HG03469 (cell line): Measurements from ENCODE around the gene POLR2E.

Experiments
- ATAC-seq: cut with Tn5 transposase; IDR thresholded peaks from one replicate; pipeline ENCODE4 v1.9.1; 2021; ENCODE audit warnings: mild to moderate bottlenecking, moderate library complexity, moderate number of reproducible peaks; ENCODE audit not compliant: unreplicated experiment

Gene POLR2E

GRCh38 chr19:1111641-1112267 lies 16.6 kb upstream of the POLR2E start:
- no peak for ATAC-seq

- ATAC-seq, result no peak
Observed at GRCh38 chr19:1110809-1111640, 15.8 kb upstream of the POLR2E start.

GRCh38 chr19:1109697-1110671 lies 14.8 kb upstream of the POLR2E start:
- ATAC-seq, result no peak

- no peak for ATAC-seq
Observed at GRCh38 chr19:1109032-1109551, 13.9 kb upstream of the POLR2E start.

GRCh38 chr19:1108291-1109031 lies 13.3 kb upstream of the POLR2E start:
- no peak for ATAC-seq

- ATAC-seq, result no peak
Observed at GRCh38 chr19:1107661-1108261, 12.6 kb upstream of the POLR2E start.

- ATAC-seq, result no peak
Observed at GRCh38 chr19:1106841-1107660, 11.9 kb upstream of the POLR2E start.

GRCh38 chr19:1105873-1106840 lies 11.0 kb upstream of the POLR2E start:
- ATAC-seq, result no peak

GRCh38 chr19:1105008-1105872 lies 10.1 kb upstream of the POLR2E start:
- ATAC-seq, result no peak

- no peak for ATAC-seq
Observed at GRCh38 chr19:1104311-1105007, 9.3 kb upstream of the POLR2E start.

- ATAC-seq, result peak; percentile 43
Observed at GRCh38 chr19:1103708-1104310, 8.6 kb upstream of the POLR2E start, which contains the start of gene GPX4. GPX4 (plus strand) TSS chr19:1103994; CDS start chr19:1104044, 50 bp downstream.

GRCh38 chr19:1103132-1103707 lies 8.0 kb upstream of the POLR2E start:
- ATAC-seq, result no peak

GRCh38 chr19:1102407-1103131 lies 7.4 kb upstream of the POLR2E start:
- ATAC-seq, result no peak

GRCh38 chr19:1101337-1101698 lies 6.1 kb upstream of the POLR2E start:
- no peak for ATAC-seq
